HG03521 (cell line): ENCODE results near the gene PMS1.
"Not testable (repeated sequence)": the region's sequence is repeated elsewhere in the genome, so short reads cannot be mapped to it uniquely, and the experiment has no call there.

Experiments
- ATAC-seq: cut with Tn5 transposase; IDR thresholded peaks from one replicate; pipeline ENCODE4 v1.9.1; 2021; ENCODE audit warnings: mild to moderate bottlenecking, moderate library complexity; ENCODE audit not compliant: unreplicated experiment

The PMS1 gene

GRCh38 chr2:189860161-189860560 is 75.9 kb downstream of the PMS1 start:
- no peak for ATAC-seq

DNA sequence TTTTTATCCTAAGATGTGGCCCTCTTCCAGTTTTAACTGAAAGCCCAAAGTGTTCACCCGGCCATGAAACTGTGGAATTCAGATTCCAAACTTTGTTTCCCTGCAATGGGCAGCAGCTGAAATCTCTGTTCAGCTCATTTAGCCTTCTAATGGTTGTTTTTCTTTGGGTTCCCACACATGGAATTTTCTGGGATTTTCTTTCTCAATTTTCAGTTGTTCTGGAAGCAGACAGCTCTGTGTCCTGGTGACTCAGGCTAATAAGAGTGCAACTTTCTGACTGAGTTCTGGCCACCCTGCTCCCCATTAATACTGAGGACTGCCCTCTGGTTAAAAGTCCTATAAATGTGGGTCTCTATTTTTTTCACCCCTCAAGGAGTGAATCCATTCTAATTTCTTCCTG is 78.5 kb downstream of the PMS1 start:
- no peak for ATAC-seq

DNA sequence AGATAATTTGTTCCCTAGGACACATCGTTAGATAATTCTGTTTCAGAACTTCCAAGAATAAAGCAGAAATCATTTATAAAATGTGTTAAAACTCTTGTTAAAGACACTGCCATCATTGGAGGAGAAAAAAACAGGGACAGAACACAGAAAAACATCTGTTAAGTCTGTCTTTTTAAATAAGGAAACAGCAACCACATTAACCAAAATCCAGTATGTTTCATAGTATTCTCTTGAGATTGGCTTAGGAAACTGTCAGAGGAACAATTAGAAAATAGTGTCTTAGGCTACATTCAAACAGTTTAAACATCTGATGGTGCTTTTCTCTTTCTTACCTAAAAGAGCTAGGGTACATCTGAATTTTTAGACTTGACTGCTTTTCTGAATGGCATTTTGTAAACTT is 81.6 kb downstream of the PMS1 start:
- ATAC-seq = no peak

DNA sequence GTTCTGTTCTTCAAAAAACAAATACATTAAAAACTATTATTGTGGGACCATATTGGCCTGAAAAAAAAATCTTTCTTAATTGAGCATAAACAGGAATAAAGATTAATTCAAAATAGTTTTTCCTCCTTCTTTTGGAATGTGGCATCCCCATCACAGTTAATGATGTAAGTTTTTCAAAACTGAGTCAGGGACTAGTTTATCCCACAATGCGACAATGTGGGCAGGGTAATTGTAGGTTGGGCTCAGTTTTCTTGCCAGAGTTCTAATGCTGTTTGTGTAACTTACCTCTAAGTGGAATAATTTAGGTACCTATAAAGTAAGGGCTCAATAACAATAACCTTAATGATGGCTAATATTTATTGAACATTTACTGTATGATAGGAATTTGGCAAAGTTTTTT is 82.0 kb downstream of the PMS1 start:
- no peak for ATAC-seq

GRCh38 chr2:189868896-189869295 is 84.6 kb downstream of the PMS1 start:
- ATAC-seq = no peak

GRCh38 chr2:189870381-189871085 is 86.3 kb downstream of the PMS1 start:
- no peak for ATAC-seq

DNA sequence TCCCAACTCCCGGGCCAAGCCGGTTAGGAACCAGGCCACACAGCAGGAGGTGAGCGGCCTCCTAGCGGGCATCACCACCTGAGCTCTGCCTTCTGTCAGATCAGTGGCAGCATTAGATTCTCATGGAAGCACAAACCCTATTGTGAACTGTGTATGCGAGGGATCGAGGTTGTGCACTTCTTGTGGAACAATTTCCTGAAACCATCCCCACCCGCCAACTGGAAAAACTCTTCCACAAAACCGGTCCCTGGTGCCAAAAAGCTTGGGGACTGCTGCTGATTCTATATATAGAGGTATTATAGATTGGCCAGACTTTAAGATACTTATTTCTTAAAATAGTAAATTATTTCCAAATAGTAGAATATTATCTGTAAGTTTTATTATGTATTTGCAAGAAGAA is 89.4 kb downstream of the PMS1 start:
- no peak for ATAC-seq

DNA sequence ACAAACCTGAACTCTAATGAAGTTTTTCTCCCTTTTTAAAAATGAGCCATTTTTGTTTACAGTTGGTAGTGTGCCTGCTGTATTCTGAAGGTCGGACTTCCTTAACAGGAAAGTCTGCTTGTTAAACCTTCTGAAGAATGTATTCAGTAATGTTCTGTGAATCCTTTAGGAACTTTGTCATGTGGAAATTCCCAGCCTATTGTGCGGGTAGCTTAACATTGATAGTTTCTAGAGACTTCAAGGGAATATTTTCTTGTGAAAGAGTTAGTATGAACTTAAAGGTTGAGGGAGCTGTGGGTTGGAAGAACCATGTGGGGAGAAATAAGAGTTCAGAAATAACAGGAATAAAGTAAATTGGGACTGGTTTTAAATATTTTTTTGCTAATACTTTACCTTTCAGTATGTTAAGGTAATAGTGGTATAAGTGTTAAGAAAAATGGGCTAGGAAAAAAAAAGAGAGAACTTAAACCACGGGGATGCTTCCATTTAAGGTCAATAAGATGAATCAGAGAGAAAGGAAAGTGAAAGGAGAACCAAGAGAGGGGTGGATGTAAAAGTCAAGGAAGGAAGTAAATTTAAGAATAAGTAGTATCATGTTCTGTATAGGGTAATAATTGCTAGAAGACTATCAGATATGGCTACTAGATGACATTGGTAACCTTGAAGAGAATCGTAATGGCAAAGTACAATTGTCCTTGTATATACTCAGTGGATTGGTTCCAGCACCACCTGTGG is 90.5 kb downstream of the PMS1 start:
- no peak for ATAC-seq

- no peak for ATAC-seq
These were observed 92.0 kb downstream of the PMS1 start for GRCh38 chr2:189876271-189876670.

GRCh38 chr2:189879716-189880081 is 95.4 kb downstream of the PMS1 start:
- ATAC-seq = no peak

DNA sequence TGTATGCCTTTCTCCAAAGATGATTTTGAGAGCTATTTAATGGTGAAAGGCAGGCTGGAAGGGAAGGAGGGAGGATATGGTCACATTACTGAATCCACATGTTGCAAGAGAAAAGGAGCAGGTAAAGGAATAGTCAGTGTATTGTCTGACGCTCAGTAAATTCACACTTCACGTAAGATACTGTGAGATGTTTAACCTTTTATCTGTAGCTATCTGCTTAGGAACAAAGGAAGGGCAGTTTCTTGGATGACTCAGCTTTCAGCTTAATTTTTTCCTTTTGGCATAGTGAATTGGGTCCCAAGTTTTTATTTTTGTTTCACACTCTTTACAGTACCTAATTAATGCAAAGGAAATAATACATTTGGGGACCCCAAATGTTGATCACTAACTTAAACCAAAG is 96.2 kb downstream of the PMS1 start:
- no peak for ATAC-seq

DNA sequence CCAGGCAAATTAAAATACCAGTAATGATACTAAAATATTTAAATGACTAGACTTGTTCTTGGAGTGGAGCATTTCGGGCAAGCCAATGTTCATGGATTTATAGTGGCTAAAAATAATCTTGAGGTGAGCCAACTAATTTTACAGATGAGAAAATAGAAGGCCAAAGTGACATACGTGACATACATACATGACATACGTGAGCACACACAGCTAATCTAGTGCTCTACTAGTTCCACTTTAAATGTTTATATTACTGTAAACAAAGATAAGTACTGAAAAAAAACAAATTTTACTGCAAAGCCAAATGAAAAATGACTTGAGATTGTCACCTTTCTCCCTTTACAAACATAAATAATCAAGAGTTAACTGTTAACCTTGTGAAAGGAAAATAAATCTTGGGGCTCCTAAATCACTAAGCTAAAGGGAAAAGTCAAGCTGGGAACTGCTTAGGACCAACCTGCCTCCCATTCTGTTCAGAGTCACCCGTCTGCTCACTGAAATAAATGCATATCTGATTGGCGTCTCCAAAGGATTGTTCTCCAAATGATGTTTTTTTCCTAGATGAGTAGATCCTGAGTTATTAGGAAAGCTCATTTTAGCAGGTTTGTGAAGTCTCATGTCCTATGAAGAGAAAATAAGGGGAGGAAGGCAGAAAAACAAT is 96.7 kb downstream of the PMS1 start:
- no peak for ATAC-seq

DNA sequence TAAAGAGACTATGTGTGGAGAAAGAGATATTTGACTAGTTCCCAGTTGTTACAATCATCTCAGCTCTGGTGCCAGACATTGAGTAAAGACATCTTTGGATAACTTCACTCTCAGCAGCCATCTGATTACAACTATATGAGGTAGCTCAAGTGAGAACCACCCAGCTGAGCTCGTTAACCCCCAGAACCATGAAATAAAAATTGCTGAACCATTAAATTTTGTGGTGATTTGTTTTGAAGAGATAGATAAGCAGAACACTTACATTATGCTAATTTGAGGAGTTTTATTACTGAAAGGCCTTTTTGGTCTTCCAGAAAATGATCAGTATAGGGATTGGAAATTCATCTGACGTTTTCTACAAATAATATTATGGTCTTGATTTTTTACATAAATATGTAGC is 101.1 kb downstream of the PMS1 start:
- no peak for ATAC-seq

DNA sequence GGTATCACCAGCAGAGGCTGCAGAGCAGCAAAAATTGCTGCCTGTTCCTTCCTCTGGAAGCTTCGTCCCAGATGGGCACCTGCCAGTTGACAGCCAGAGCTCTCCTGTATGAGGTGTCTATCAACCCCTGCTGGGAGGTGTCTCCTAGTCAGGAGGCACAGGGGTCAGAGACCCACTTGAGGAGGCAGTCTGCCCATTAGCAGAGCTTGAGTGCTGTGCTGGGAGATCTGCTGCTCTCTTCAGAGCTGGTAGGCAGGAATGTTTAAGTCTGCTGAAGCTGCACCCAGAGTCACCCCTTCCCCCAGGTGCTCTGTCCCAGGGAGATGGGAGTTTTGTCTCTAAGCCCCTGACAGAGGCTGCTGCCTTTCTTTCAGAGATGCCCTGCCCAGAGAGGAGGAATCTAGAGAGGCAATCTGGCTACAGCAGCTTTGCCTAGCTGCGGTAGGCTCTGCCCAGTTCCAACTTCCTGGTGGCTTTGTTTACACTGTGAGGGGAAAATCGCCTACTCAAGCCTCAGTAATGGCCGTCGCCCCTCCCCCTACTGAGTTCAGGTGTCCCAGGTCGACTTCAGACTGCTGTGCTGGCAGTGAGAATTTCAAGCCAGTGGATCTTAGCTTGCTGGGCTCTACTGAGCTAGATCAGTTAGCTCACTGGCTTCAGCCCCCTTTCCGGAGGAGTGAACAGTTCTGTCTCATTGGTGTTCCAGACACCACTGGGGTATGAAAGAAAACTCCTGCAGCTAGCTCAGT is 108.5 kb downstream of the PMS1 start:
- not testable (repeated sequence) for ATAC-seq

- no peak for ATAC-seq
These were observed 112.6 kb downstream of the PMS1 start for GRCh38 chr2:189896809-189897208.

DNA sequence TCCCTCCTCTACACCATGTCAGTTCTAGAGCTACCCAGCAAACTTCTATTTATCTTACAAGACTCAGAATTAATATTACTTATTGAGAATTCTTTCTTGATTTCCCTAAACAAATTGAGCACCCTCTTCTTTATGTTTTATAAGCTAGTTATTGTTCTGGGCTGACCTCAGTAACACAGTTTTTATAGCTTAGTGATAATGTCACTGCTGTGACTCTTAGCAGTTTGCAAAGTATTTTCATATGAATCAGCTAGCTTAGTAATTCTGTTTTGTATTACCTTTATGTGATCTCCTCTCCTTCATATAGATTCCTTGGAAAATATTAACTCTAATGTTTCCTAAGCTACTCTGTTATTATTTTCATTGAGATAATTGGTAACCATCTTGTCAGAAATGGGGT is 114.9 kb downstream of the PMS1 start:
- ATAC-seq = no peak

DNA sequence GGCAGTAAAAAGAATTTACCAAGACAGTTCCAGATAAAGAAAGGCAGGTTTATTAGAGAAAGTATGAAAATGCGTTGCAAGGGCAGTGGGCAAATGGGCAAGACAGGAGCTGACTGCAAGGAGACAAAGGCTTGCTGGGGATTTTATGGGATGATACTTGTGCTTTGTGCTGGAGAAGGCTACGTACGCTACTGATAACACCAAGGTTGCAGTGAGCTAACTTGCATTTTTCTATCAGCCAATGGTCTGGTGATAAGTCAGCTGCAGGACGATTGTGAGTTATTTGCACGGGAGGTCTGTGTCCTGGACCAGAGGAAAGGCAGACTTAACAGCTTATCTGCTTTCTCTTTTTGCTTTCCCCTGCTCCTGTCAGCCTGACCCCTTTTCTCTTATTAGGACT is 116.5 kb downstream of the PMS1 start:
- ATAC-seq = no peak

- no peak for ATAC-seq
These were observed 117.4 kb downstream of the PMS1 start for GRCh38 chr2:189901664-189902063.

GRCh38 chr2:189913821-189914220 is 129.6 kb downstream of the PMS1 start:
- ATAC-seq = no peak

DNA sequence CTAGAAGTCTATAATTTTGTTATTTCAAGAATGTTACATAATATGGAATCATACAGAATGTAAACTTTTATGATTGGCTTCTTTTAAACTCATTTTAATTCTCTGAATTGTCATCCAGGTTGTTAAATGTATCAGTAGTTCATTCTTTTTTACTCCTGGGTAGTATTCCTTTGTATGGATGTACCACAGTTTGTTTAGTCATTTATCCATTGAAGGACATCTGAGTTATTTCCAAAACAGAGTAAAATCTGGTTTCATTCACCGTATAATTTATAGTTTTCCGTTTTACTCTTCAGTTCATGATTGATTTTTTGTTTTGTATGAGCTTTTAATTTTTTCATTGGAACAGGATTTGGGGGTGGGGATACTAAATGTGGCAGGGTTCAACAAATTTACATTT is 132.4 kb downstream of the PMS1 start:
- ATAC-seq = no peak
